ENCODE results near the gene CLCF1.

DNA sequence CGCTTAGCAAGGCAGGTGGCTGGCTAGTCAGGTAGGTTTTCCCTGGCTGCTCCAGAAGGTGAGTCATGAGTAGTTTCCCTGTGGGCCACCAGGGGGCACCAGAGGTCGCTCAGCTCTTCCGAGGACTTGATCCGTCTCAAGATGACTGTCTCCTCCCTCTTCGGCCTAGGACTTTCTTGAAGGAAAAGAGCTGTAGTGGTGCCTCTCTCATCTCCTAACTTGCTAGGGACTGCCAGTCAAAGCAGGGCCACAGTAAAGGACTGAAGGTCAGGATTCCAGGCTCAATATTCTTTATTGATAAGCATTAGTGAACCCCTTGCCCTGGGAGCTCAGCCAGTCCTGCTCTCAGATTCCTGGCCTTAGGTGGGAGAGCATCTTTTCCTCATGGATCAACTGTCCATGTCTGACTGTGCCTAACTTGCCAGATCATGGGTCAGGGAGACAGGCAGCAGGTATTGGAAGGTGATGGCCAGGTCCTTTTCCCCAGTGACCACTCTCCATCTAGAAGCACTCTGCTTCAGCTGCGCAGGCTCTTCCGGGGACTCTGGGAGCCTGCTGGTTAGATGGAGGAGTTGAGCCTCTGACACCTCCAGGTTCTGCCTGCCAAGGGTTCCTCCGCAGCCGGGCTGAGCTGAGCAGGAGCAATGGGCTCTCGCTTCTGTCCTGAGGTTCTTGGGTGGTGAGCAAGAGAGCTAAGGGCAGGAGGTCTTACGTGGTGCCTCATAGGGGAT is 22.0 kb downstream of the CLCF1 start:
- TF ChIP-seq, protein P1, sequence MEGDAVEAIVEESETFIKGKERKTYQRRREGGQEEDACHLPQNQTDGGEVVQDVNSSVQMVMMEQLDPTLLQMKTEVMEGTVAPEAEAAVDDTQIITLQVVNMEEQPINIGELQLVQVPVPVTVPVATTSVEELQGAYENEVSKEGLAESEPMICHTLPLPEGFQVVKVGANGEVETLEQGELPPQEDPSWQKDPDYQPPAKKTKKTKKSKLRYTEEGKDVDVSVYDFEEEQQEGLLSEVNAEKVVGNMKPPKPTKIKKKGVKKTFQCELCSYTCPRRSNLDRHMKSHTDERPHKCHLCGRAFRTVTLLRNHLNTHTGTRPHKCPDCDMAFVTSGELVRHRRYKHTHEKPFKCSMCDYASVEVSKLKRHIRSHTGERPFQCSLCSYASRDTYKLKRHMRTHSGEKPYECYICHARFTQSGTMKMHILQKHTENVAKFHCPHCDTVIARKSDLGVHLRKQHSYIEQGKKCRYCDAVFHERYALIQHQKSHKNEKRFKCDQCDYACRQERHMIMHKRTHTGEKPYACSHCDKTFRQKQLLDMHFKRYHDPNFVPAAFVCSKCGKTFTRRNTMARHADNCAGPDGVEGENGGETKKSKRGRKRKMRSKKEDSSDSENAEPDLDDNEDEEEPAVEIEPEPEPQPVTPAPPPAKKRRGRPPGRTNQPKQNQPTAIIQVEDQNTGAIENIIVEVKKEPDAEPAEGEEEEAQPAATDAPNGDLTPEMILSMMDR (conservative IDR thresholded peaks at IDR 0.05; ENCODE audit: low read length) = peak; percentile 85
- TF ChIP-seq EZH2phosphoT487 (IDR thresholded peaks at IDR 0.05; ENCODE audit: borderline replicate concordance) = no peak
